ENCODE results near the gene PLEKHH2. TPM values are rescaled to one million over a fixed set of nuclear protein-coding genes. Genes with fewer than 3 reads are reported as not detected.
"Not testable (repeated sequence)": the region's sequence is repeated elsewhere in the genome, so short reads cannot be mapped to it uniquely, and the experiment has no call there.

PLEKHH2 gene
- total and polyA plus RNA-seq, 2 experiments from 2014 or later, result 3.3 to 5.1 TPM

DNA sequence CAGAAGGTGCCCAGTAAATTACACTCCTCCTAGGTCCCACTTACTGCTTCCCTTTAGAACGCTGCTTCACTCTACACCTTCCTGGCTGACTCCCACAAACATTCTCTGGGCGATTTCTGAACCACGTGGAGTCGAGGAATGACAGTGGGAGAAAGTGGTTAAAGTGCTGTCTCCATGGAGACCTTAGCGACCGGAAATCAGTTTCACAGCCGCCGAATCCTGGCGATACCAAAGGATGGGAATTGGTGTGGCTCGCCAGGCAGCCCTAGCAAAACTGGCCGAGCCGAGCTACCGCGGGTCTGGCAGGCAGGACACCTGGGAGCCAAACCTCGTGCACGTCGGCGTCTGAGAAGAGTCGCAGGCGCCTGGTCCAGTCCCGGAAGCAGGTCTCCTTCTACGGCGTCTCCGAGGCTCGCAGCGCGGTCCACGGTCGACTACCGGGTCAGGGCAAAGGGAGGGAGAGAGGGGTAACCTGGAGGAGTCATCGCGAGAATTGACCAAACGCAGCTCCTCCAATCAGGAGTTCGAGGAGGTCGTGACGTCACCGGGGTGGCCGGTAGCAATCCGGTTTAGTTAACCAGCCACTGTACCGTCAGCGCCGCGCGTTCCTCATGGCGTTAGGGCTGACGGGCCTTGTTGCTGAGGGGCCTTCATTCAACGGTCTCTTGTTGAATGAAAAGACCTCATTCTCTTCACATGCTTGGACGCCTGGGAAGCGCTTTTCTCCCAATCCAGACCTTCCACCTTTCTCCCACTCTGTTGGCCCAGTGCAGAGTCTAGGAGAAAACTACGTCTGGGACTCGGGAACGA is 41.3 kb upstream of the PLEKHH2 start, which contains the start of gene THADA:
THADA (minus strand) TSS at position 436 of the 810 bp plus-strand sequence. CDS start 3,646 bp downstream, outside the sequence.
- no peak for TF ChIP-seq EZH2phosphoT487 (IDR thresholded peaks at IDR 0.05; ENCODE audit: low read depth, severe bottlenecking, unreplicated experiment)
- TF ChIP-seq EZH2 (IDR thresholded peaks at IDR 0.05; ENCODE audit: borderline replicate concordance), result no peak
- TF ChIP-seq, protein P1, sequence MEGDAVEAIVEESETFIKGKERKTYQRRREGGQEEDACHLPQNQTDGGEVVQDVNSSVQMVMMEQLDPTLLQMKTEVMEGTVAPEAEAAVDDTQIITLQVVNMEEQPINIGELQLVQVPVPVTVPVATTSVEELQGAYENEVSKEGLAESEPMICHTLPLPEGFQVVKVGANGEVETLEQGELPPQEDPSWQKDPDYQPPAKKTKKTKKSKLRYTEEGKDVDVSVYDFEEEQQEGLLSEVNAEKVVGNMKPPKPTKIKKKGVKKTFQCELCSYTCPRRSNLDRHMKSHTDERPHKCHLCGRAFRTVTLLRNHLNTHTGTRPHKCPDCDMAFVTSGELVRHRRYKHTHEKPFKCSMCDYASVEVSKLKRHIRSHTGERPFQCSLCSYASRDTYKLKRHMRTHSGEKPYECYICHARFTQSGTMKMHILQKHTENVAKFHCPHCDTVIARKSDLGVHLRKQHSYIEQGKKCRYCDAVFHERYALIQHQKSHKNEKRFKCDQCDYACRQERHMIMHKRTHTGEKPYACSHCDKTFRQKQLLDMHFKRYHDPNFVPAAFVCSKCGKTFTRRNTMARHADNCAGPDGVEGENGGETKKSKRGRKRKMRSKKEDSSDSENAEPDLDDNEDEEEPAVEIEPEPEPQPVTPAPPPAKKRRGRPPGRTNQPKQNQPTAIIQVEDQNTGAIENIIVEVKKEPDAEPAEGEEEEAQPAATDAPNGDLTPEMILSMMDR (IDR thresholded peaks at IDR 0.05; ENCODE audit: poor library complexity), result no peak
- Histone ChIP-seq H3K4me1 (ENCODE audit: insufficient read depth) (no peaks in the 10 kb centered on the region), H3K9me3 (ENCODE audit: low read depth) (no peaks in the 10 kb centered on the region), H3K27ac (peak within 1 kb of the TSS; percentile 97), H3K27me3 (no peaks in the 10 kb centered on the region), H3K79me2 (peaks cover 13% of the 10 kb centered on the region), H3K9me2 (replicated peaks; ENCODE audit: insufficient read depth) (no peaks in the 10 kb centered on the region), H3K4me3 (peak within 1 kb of the TSS; percentile 50), H4K20me1 (ENCODE audit: insufficient read depth, poor library complexity, severe bottlenecking) (no peaks in the 10 kb centered on the region), H3K4me2 (peak within 1 kb of the TSS; percentile 86), H2AFZ (peak within 1 kb of the TSS; percentile 83), H3K36me3 (replicated peaks; ENCODE audit: insufficient read depth, low read depth) (no peaks in the 10 kb centered on the region)
- under 1% methylated on average over 52 of the region's 52 CpGs for WGBS (ENCODE audit: low lambda C conversion rate, missing lambda C conversion rate)
- DNase-seq (ENCODE audit: low spot score), result peak; percentile 100

- H3K4me3 ChIP-seq; H3K27me3 ChIP-seq; H3K27ac ChIP-seq; H3K4me2 ChIP-seq; H2AFZ ChIP-seq; H3K9me3 ChIP-seq (ENCODE audit: low read depth); H4K20me1 ChIP-seq (ENCODE audit: insufficient read depth, poor library complexity, severe bottlenecking); DNase-seq (ENCODE audit: low spot score); H3K36me3 ChIP-seq (replicated peaks; ENCODE audit: insufficient read depth, low read depth); H3K4me1 ChIP-seq (ENCODE audit: insufficient read depth); H3K9me2 ChIP-seq (replicated peaks; ENCODE audit: insufficient read depth); H3K79me2 ChIP-seq: not testable (repeated sequence)
- 79% methylated on average over 1 of the region's 1 CpG for WGBS (ENCODE audit: low lambda C conversion rate, missing lambda C conversion rate)
These were observed 36.5 kb upstream of the PLEKHH2 start for GRCh38 chr2:43600596-43600995.

- Histone ChIP-seq H3K9me3 (ENCODE audit: low read depth) (no peaks in the 10 kb centered on the region), H3K9me2 (replicated peaks; ENCODE audit: insufficient read depth) (no peaks in the 10 kb centered on the region), H4K20me1 (ENCODE audit: insufficient read depth, poor library complexity, severe bottlenecking) (no peaks in the 10 kb centered on the region), H3K27me3 (no peaks in the 10 kb centered on the region), H3K4me2 (no peak overlapping the region), H3K79me2 (no peaks in the 10 kb centered on the region), H2AFZ (no peak overlapping the region), H3K36me3 (replicated peaks; ENCODE audit: insufficient read depth, low read depth) (no peaks in the 10 kb centered on the region), H3K27ac (no peak overlapping the region), H3K4me3 (no peak overlapping the region), H3K4me1 (ENCODE audit: insufficient read depth) (no peaks in the 10 kb centered on the region)
- 66% methylated on average over 4 of the region's 4 CpGs for WGBS (ENCODE audit: low lambda C conversion rate, missing lambda C conversion rate)
- TF ChIP-seq, protein P1 (IDR thresholded peaks at IDR 0.05; ENCODE audit: poor library complexity), result no peak
- TF ChIP-seq EZH2 (IDR thresholded peaks at IDR 0.05; ENCODE audit: borderline replicate concordance), result no peak
- TF ChIP-seq EZH2phosphoT487 (IDR thresholded peaks at IDR 0.05; ENCODE audit: low read depth, severe bottlenecking, unreplicated experiment), result no peak
- DNase-seq (ENCODE audit: low spot score), result no peak
These were observed 32.4 kb upstream of the PLEKHH2 start for GRCh38 chr2:43604674-43605073.

GRCh38 chr2:43605079-43605655 is 31.9 kb upstream of the PLEKHH2 start:
- 9% methylated on average over 2 of the region's 2 CpGs for WGBS (ENCODE audit: low lambda C conversion rate, missing lambda C conversion rate)
- peak; percentile 76 for DNase-seq (ENCODE audit: low spot score)
- H3K4me3 ChIP-seq, result no peak overlapping the region

More at GRCh38 chr2:43605079-43605655, 31.9 kb upstream of the PLEKHH2 start:
- H3K79me2 ChIP-seq, result no peaks in the 10 kb centered on the region
- no peak overlapping the region for H3K4me2 ChIP-seq
- no peaks in the 10 kb centered on the region for H3K27me3 ChIP-seq
- TF ChIP-seq EZH2 (IDR thresholded peaks at IDR 0.05; ENCODE audit: borderline replicate concordance) (no peak), EZH2phosphoT487 (IDR thresholded peaks at IDR 0.05; ENCODE audit: low read depth, severe bottlenecking, unreplicated experiment) (no peak)
- TF ChIP-seq, protein P1 (IDR thresholded peaks at IDR 0.05; ENCODE audit: poor library complexity), result peak; percentile 62
- no peak overlapping the region for H2AFZ ChIP-seq
- H4K20me1 ChIP-seq (ENCODE audit: insufficient read depth, poor library complexity, severe bottlenecking), result no peaks in the 10 kb centered on the region
- H3K27ac ChIP-seq, result no peak overlapping the region
- H3K4me1 ChIP-seq (ENCODE audit: insufficient read depth), result no peaks in the 10 kb centered on the region
- H3K36me3 ChIP-seq (replicated peaks; ENCODE audit: insufficient read depth, low read depth), result no peaks in the 10 kb centered on the region
- no peaks in the 10 kb centered on the region for H3K9me3 ChIP-seq (ENCODE audit: low read depth)
- H3K9me2 ChIP-seq (replicated peaks; ENCODE audit: insufficient read depth), result no peaks in the 10 kb centered on the region

All from hepatocyte (in vitro differentiated cells).